ENCODE measurements around the gene MSLN. TPM values are rescaled to one million over a fixed set of nuclear protein-coding genes. Genes with fewer than 3 reads are reported as not detected.

MSLN gene
- total and polyA plus RNA-seq, 2 of the 8 experiments (the other 6 are each of a cell fraction or from before 2014, with no cell fraction given), result 0.28 to 0.50 TPM

DNA sequence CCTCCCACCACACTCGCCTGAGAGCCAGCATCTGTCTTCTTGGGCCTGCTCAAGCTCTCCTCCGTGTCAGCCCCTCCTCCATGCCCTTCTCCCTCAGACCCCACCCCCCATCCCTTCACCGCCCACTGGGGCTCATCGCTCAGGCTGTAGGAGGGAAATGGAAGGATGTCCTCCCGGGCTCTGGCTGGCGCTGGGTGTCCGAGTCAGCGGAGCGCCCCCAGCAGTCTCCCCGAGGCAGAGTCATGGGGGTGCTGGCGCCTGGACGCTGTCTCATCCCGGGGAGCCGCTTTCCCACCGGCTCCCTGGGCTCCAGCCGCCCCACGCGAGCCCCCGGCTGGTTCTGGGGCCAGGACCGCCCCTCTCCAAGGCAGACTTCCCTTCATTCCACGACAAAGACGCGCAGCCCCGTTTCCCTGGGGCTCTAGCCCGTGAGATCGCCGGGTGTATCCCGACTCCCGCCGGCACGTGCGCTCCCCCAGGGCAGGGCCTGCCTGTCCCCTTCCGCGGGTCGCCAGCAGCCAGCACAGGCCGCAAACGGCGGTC, 40.0 kb upstream of the MSLN start (continued):
- TF ChIP-seq, protein P1, sequence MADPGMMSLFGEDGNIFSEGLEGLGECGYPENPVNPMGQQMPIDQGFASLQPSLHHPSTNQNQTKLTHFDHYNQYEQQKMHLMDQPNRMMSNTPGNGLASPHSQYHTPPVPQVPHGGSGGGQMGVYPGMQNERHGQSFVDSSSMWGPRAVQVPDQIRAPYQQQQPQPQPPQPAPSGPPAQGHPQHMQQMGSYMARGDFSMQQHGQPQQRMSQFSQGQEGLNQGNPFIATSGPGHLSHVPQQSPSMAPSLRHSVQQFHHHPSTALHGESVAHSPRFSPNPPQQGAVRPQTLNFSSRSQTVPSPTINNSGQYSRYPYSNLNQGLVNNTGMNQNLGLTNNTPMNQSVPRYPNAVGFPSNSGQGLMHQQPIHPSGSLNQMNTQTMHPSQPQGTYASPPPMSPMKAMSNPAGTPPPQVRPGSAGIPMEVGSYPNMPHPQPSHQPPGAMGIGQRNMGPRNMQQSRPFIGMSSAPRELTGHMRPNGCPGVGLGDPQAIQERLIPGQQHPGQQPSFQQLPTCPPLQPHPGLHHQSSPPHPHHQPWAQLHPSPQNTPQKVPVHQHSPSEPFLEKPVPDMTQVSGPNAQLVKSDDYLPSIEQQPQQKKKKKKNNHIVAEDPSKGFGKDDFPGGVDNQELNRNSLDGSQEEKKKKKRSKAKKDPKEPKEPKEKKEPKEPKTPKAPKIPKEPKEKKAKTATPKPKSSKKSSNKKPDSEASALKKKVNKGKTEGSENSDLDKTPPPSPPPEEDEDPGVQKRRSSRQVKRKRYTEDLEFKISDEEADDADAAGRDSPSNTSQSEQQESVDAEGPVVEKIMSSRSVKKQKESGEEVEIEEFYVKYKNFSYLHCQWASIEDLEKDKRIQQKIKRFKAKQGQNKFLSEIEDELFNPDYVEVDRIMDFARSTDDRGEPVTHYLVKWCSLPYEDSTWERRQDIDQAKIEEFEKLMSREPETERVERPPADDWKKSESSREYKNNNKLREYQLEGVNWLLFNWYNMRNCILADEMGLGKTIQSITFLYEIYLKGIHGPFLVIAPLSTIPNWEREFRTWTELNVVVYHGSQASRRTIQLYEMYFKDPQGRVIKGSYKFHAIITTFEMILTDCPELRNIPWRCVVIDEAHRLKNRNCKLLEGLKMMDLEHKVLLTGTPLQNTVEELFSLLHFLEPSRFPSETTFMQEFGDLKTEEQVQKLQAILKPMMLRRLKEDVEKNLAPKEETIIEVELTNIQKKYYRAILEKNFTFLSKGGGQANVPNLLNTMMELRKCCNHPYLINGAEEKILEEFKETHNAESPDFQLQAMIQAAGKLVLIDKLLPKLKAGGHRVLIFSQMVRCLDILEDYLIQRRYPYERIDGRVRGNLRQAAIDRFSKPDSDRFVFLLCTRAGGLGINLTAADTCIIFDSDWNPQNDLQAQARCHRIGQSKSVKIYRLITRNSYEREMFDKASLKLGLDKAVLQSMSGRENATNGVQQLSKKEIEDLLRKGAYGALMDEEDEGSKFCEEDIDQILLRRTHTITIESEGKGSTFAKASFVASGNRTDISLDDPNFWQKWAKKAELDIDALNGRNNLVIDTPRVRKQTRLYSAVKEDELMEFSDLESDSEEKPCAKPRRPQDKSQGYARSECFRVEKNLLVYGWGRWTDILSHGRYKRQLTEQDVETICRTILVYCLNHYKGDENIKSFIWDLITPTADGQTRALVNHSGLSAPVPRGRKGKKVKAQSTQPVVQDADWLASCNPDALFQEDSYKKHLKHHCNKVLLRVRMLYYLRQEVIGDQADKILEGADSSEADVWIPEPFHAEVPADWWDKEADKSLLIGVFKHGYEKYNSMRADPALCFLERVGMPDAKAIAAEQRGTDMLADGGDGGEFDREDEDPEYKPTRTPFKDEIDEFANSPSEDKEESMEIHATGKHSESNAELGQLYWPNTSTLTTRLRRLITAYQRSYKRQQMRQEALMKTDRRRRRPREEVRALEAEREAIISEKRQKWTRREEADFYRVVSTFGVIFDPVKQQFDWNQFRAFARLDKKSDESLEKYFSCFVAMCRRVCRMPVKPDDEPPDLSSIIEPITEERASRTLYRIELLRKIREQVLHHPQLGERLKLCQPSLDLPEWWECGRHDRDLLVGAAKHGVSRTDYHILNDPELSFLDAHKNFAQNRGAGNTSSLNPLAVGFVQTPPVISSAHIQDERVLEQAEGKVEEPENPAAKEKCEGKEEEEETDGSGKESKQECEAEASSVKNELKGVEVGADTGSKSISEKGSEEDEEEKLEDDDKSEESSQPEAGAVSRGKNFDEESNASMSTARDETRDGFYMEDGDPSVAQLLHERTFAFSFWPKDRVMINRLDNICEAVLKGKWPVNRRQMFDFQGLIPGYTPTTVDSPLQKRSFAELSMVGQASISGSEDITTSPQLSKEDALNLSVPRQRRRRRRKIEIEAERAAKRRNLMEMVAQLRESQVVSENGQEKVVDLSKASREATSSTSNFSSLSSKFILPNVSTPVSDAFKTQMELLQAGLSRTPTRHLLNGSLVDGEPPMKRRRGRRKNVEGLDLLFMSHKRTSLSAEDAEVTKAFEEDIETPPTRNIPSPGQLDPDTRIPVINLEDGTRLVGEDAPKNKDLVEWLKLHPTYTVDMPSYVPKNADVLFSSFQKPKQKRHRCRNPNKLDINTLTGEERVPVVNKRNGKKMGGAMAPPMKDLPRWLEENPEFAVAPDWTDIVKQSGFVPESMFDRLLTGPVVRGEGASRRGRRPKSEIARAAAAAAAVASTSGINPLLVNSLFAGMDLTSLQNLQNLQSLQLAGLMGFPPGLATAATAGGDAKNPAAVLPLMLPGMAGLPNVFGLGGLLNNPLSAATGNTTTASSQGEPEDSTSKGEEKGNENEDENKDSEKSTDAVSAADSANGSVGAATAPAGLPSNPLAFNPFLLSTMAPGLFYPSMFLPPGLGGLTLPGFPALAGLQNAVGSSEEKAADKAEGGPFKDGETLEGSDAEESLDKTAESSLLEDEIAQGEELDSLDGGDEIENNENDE (IDR thresholded peaks at IDR 0.05; ENCODE audit: insufficient replicate concordance, low read length), result no peak
- TF ChIP-seq POU5F1 (IDR thresholded peaks at IDR 0.05; ENCODE audit: low read depth, low read length) (no peak), ASH2L (IDR thresholded peaks at IDR 0.05; ENCODE audit: low read length) (peak; percentile 28), KDM5A (IDR thresholded peaks at IDR 0.05; ENCODE audit: low read length) (no peak), SP4 (IDR thresholded peaks at IDR 0.05; ENCODE audit: low read length) (no peak)
